Measurements from ENCODE around the gene ACSM4. TPM values are rescaled to one million over a fixed set of nuclear protein-coding genes. Genes with fewer than 3 reads are reported as not detected.

The ACSM4 gene
- total RNA-seq, 2 experiments from 2014 or later: not detected

DNA sequence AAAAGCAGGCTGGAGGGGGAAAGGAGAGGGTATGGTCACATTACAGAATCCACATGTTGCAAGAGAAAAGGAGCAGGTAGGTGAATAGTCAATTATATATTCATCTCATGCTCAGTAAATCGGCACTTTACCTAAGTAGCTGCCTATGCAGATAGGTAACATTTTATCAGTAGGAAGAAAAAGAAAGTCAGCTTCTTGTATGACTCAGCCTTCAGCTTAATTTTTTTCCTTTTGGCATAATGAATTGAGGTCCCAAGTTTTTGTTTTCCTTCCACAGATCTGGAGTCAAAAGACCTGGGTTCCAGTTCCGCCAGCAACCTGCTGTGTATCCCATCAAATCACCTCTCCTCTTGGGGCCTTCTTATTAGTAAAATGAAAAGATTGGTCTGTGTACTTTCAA is 6.0 kb upstream of the ACSM4 start:
- H3K9me2 ChIP-seq (ENCODE audit: insufficient read depth, low read length): no peaks in the 10 kb centered on the region
- no peak overlapping the region for H3K4me2 ChIP-seq (ENCODE audit: low read length)
- H3K9me3 ChIP-seq (ENCODE audit: low read length): no peaks in the 10 kb centered on the region
- TF ChIP-seq, protein P1, sequence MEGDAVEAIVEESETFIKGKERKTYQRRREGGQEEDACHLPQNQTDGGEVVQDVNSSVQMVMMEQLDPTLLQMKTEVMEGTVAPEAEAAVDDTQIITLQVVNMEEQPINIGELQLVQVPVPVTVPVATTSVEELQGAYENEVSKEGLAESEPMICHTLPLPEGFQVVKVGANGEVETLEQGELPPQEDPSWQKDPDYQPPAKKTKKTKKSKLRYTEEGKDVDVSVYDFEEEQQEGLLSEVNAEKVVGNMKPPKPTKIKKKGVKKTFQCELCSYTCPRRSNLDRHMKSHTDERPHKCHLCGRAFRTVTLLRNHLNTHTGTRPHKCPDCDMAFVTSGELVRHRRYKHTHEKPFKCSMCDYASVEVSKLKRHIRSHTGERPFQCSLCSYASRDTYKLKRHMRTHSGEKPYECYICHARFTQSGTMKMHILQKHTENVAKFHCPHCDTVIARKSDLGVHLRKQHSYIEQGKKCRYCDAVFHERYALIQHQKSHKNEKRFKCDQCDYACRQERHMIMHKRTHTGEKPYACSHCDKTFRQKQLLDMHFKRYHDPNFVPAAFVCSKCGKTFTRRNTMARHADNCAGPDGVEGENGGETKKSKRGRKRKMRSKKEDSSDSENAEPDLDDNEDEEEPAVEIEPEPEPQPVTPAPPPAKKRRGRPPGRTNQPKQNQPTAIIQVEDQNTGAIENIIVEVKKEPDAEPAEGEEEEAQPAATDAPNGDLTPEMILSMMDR (conservative IDR thresholded peaks at IDR 0.05; ENCODE audit: low read length): no peak
- no peak for TF ChIP-seq EZH2phosphoT487 (IDR thresholded peaks at IDR 0.05; ENCODE audit: borderline replicate concordance, low read depth, low read length)
- H2AFZ ChIP-seq (ENCODE audit: low read length): no peak overlapping the region
- intact Hi-C loops (cut with micrococcal nuclease; ENCODE audit: unreplicated experiment): no loop called here
- H3K27ac ChIP-seq (ENCODE audit: low read depth, low read length, poor library complexity, severe bottlenecking): no peak overlapping the region
- POLR2A ChIA-PET: no interaction called here
- no peaks in the 10 kb centered on the region for H3K36me3 ChIP-seq (ENCODE audit: insufficient read depth, low read length)
- CTCF ChIA-PET (ENCODE audit: unreplicated experiment): no interaction called here
- H3K4me3 ChIP-seq (ENCODE audit: low read depth, low read length, poor library complexity, severe bottlenecking): no peak overlapping the region
- no TSS peak for BruUV-seq (replicated peaks)
- no peaks in the 10 kb centered on the region for H3K79me2 ChIP-seq (ENCODE audit: insufficient read depth, low read depth, low read length)
- no peaks in the 10 kb centered on the region for H3K4me1 ChIP-seq (ENCODE audit: insufficient read depth, low read length, poor library complexity, severe bottlenecking)
- H4K20me1 ChIP-seq (ENCODE audit: insufficient read depth, low read length): no peaks in the 10 kb centered on the region
- no peak for DNase-seq (ENCODE audit: low spot score)

DNA sequence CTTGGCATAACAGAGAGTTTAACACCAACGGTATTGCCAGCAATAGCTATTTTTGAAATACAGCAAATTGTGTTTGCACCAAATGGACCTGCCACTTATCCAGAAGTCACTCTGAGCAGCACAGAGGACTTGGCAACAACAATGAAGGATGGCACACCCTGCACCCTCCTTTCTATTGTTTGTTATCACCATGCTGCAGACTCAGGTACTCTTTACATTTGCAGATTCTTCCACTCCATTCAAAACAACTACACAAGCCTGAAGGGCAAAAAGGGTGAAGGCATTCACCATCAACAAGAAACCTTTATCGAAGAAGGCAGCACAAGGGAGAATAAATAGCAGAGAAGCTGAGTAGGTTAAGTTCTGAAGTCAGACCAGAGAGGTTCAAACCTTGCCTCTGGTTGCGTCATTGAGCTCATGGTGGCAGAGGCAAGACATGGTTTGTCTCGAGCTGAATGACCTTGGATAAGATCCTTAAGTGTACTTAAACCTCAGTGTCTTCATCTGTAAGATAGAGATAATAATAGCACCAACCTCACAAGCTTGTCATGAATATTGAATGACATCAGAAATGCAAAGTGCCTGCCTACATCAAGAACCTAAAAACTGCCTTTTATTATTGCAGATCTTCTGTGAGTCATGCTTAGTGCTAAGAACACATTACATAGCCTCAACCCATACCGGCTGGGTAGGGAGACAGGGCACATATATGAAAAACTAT is 1.4 kb upstream of the ACSM4 start:
- no peaks in the 10 kb centered on the region for H3K4me1 ChIP-seq (ENCODE audit: insufficient read depth, low read length, poor library complexity, severe bottlenecking)
- H3K4me3 ChIP-seq (ENCODE audit: low read depth, low read length, poor library complexity, severe bottlenecking): no peak overlapping the region
- H3K27ac ChIP-seq (ENCODE audit: low read depth, low read length, poor library complexity, severe bottlenecking): no peak overlapping the region
- H2AFZ ChIP-seq (ENCODE audit: low read length): no peak overlapping the region
- no peaks in the 10 kb centered on the region for H3K9me3 ChIP-seq (ENCODE audit: low read length)
- ChIA-PET CTCF (ENCODE audit: unreplicated experiment) (no interaction called here), POLR2A (no interaction called here)
- no peak for TF ChIP-seq EZH2phosphoT487 (IDR thresholded peaks at IDR 0.05; ENCODE audit: borderline replicate concordance, low read depth, low read length)
- TF ChIP-seq, protein P1 (conservative IDR thresholded peaks at IDR 0.05; ENCODE audit: low read length): no peak
- no peaks in the 10 kb centered on the region for H3K36me3 ChIP-seq (ENCODE audit: insufficient read depth, low read length)
- no peaks in the 10 kb centered on the region for H4K20me1 ChIP-seq (ENCODE audit: insufficient read depth, low read length)
- no peaks in the 10 kb centered on the region for H3K9me2 ChIP-seq (ENCODE audit: insufficient read depth, low read length)
- BruUV-seq (replicated peaks): no TSS peak
- intact Hi-C loops (cut with micrococcal nuclease; ENCODE audit: unreplicated experiment): no loop called here
- no peaks in the 10 kb centered on the region for H3K79me2 ChIP-seq (ENCODE audit: insufficient read depth, low read depth, low read length)
- no peak overlapping the region for H3K4me2 ChIP-seq (ENCODE audit: low read length)
- no peak for DNase-seq (ENCODE audit: low spot score)

DNA sequence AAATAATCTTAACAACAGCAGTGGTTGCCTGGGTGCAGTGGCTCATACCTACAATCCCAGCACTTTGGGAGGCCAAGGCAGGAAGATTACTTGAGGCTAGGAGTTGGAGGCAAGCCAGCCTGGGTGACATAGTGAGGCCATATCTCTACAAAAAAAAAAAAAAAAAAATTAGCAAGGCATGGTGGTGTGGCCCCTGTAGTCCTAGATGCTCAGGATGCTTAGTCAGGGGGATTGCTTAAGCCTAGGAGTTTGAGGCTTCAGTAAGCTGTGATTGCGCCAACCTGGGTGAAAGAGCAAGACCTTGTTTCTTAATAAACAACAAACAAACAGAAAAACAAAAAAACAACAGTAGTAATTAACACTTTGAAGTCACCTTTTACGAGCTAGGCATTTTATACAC is 642 bp upstream of the ACSM4 start:
- Histone ChIP-seq H3K36me3 (ENCODE audit: insufficient read depth, low read length) (no peaks in the 10 kb centered on the region), H3K27ac (ENCODE audit: low read depth, low read length, poor library complexity, severe bottlenecking) (no peak overlapping the region), H3K9me2 (ENCODE audit: insufficient read depth, low read length) (no peaks in the 10 kb centered on the region), H3K4me2 (ENCODE audit: low read length) (no peak overlapping the region), H2AFZ (ENCODE audit: low read length) (no peak overlapping the region), H3K79me2 (ENCODE audit: insufficient read depth, low read depth, low read length) (no peaks in the 10 kb centered on the region), H3K4me1 (ENCODE audit: insufficient read depth, low read length, poor library complexity, severe bottlenecking) (no peaks in the 10 kb centered on the region), H3K9me3 (ENCODE audit: low read length) (no peaks in the 10 kb centered on the region), H3K4me3 (ENCODE audit: low read depth, low read length, poor library complexity, severe bottlenecking) (no peak overlapping the region), H4K20me1 (ENCODE audit: insufficient read depth, low read length) (no peaks in the 10 kb centered on the region)
- ChIA-PET CTCF (ENCODE audit: unreplicated experiment) (no interaction called here), POLR2A (no interaction called here)
- no TSS peak for BruUV-seq (replicated peaks)
- DNase-seq (ENCODE audit: low spot score): no peak
- no peak for TF ChIP-seq EZH2phosphoT487 (IDR thresholded peaks at IDR 0.05; ENCODE audit: borderline replicate concordance, low read depth, low read length)
- TF ChIP-seq, protein P1 (conservative IDR thresholded peaks at IDR 0.05; ENCODE audit: low read length): no peak
- intact Hi-C loops (cut with micrococcal nuclease; ENCODE audit: unreplicated experiment): no loop called here
